Loucy (cell line): ENCODE data around the gene DOC2B.

ENCODE experiments used
- CTCF ChIP-seq: fragments of 200-600 bp; sonication (generic); conservative IDR thresholded peaks from 2 replicates; pipeline ENCODE4 v1.5.1; 2014; ENCODE audit warnings: mild to moderate bottlenecking, antibody characterized with exemption, low read length
- EZH2phosphoT487 ChIP-seq: fragments of 200-600 bp; IDR thresholded peaks from 2 replicates; pipeline ENCODE4 v1.6.1; 2018; ENCODE audit warnings: antibody characterized with exemption, mild to moderate bottlenecking, moderate library complexity, borderline replicate concordance

- TF ChIP-seq CTCF (no peak), EZH2phosphoT487 (no peak)
Measured at GRCh38 chr17:173166-173911, 8.1 kb downstream of the DOC2B start.
